Right renal cortex interstitium (tissue), 3 donors: ENCODE measurements around the gene SENP6. TPM values are rescaled to one million over a fixed set of nuclear protein-coding genes. Genes with fewer than 3 reads are reported as not detected.

Source experiments
- DNase-seq, 3 donors: peaks; one replicate each; pipeline ENCODE4 v3.0.0-alpha.2; 2013; ENCODE audit warnings: low read depth in 3 of 3, low spot score in 2 of 3
- polyA plus RNA-seq, 3 donors: library from polyadenylated mRNA; unstranded; fragments of 120-200 nt; gene quantifications; one replicate each; pipeline ENCODE4 v1.2.1, GENCODE V29; 2013; ENCODE audit not compliant: insufficient read length in 3 of 3

SENP6 gene
- polyA plus RNA-seq, 3 donors: 131 to 166 (median 145) TPM

DNA sequence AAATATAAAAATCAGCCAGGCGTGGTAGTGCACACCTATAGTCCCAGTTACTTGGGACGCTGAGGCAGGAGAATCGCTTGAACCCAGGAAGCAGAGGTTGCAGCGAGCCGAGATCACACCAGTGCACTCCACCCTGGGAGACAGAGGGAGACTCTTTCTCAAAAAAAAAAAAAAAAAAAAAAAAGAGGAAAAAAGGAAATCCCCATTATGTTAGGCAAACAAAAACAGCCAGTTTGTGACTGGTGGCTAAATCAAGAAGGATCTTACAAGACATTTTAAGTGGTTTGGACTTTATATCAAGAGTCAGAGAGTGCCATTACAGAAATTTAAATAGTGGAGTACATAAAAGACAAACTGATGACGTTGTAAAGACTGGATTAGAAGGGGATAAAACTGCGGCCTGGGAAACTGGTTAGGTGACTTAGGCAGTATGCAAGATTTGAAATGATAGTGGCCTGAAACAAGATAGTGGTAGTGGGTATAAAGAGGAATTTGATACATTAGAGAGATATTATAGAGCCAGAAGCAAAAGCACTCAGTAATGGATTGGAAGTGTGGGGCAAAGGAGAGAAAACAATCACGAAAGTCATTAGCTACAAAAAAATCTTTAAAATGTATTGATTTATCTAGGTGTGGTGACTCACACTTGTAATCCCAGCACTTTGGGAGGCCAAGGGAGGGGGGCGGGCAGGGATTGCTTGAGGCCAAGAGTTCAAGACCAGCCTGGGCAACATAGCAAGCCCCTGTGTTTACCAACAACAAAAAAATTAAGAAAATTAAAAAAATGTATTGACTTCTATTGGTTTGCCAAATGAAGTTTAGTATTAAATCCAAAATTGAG is 145.7 kb downstream of the SENP6 start:
- no peak for DNase-seq

DNA sequence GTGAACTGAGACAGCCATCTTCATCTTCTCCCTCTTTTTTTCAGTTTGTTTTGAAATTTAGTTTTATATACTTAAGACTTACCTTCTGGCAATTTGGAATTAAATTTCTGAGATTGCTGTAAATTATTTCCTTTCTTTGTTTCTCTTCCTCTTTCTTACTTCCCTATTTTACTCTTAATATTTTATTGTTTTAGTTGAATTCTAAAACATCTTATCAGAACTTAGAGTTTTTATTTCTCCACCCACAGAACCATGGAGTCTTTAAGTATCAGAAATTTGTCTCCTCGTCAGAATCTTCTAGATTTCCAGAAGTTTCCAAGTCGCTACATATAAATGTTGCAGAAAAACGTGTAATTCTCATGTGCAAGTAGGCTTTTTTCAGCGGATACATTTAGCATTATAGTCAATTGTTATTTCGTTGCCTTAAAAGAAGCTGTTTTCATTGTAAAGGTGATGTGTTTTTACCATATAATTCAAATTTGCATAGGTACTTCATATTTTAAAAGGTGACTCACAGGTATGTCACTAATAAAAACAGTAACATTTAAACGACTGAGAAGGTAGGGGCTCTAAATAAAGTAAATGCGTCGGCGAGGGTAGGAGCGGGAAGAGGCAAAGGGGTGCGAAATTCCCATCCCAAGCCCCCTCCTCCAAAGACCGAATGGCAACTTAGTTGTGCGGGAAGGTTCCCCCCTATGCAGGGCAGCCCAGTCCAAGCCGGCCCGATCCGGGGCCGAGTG is 146.5 kb downstream of the SENP6 start:
- DNase-seq: no peak

DNA sequence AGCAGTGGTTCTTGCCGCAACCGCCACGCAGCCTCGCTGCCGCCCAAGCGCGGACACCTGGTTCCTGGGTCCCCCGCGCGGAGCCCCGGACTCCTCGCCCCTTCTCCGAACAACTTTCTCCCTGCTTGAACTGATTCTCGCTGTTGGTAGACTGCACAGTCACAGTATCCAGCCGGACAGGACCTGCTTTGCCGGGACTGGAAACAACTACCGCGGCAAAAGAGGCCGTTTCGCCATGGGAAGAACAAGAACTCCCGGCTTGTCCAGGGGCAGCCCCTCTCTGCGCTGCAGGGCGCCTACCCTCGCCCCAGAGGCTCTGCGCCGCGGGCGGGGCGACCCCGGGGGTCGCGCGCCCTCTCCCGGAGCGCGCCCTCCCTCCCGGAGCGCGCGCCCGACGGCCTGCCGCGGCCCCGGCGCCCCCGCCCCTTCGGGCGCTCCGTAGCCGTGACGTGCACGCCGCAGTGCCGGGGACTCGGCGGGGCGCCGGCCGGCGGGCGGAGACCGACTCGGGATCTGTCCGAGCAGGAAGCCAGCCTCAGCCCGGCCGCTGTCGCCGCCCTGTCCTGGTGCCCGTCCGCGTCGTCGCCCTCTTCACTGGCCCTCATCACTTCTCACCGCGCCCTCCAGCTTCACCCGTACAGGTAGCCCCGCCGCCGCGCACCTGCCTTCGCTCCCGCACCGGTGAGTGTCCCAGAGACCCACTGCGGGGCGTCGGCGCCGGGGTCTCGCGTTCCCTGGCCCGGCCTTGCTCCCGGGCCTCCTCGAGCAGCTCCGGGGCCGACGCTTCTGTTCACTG is 147.3 kb downstream of the SENP6 start, which contains the start of gene MYO6:
Gene MYO6, plus strand, starts transcription at position 497 of the 796 bp plus-strand sequence. CDS start 68,309 bp downstream, outside the sequence.
- DNase-seq: no peak

DNA sequence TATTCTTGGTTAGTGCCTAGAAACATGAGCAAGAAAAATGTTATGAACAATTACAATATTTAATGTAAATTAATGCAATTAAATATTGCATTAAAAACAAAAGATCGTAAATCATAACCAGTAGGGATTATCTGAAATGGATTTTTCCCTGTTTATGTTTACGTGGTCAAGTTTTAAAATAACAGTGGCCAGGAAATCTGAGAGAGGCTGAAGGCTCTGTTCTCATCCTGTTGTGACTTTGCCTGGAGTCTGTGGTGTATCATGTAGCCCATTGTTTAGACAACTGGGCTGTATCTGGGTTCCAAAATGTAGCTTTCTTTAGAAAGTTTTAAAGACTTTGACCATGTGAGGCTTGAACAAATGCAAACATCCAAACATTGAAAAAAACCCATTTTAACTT is 149.8 kb downstream of the SENP6 start:
- DNase-seq: no peak

DNA sequence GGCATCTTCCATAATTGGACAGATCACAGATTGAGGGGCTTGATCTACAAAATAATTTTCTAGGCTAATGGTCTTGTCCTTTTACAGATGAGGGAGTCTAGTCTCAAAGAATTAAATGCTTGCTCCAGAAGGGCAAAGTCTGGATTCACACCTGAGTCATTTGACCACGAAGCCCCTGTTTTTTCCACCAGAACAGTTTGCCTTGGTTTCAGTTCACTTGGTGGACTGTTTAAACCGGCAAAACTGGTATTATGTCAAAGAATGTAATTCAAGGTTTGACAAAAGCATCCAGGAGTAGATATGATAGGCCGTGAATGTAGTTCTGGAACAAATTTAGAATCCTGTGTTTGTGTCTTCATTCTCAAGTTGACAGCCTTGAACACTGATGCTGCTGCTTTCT is 150.7 kb downstream of the SENP6 start:
- no peak for DNase-seq

DNA sequence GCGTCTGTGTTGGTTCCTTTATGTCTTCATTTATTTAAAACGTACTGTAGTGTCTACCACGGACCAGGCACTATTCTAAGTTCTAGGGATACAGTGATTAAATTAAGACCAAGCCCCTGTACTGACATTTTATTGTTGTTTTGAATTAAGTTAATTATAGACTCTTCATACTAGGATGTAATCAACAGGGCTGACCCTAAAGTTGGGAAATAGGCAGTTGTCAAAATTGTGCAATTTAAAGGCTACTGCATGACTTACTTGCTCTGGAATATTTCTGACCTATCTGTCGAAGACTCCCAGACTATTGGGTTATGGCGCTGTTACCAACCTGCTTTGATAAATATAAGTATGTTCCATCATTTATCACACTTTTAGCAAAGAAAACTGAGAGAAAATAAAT is 154.0 kb downstream of the SENP6 start:
- no peak for DNase-seq

DNA sequence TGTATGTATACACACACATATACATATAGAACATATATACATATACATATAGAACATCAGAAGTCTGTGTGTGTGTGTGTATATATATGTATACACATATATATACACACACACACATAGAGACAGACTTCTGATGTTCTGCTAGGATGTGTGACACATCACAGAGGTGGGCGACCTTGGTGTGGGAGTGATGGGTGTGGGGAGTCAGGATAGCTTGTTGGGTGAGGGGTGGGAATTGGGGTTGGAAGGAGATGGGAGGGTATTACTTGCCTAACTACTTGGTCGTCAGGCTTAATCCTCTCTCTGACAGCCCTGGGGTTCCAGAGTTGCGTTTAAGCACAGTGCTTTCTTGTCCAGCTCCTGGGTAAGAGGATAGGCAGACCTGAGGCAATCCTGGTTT is 155.6 kb downstream of the SENP6 start:
- no peak for DNase-seq

DNA sequence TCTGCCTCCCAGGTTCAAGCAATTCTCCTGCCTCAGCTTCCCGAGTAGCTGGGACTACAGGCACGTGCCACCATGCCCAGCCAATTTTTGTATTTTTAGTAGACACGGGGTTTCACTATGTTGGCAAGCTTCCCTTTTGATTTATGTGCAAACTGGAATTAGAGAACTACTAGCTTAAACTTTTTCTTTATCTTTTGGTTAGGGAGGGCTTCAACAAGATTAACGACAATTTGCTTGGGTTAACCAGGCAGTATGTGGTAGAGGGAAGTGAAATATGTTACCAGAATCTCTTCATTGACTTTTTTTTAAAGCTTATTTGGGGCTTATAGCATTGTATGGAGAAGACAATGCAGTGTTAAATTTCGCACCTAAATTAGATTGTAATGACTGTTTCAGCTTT is 156.4 kb downstream of the SENP6 start:
- DNase-seq: no peak

DNA sequence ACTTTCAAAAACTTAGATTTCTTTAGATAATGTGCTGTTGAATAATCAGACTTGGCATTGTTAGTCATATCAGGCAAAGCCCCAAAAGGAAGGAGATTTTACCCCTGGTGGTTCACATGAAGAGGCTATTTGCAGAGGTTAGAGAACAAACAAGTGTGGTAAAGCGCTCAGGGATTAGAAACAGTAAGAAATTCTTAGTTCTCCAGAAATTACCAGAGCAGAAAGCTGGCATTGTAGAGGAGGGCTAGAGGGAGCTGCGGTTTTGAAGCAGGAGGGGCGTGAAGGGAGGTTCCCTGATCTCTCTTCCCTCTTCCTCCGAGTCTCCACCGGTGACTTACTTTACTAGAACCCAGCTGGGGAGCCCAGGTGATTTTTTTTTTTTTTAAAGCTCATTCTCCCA is 157.5 kb downstream of the SENP6 start:
- DNase-seq: no peak

DNA sequence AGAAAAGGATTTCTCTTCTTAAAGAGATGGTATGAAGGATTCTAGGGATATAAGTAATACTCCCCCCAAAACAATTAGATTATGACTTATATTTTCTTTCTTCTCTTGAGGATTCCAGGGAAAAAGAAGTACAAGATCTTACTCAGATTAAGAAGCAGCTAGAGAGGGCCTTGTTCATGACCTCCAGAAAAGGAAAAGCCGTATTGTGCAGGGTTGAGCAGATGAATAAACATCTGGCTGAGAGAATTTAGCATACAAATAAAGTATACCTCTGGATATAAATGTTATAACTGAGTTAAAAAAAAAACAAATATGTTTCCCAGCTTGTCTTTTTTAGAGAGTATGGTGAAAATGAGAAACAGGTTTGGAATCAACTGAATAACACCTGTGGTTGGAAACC is 158.6 kb downstream of the SENP6 start:
- DNase-seq: no peak

DNA sequence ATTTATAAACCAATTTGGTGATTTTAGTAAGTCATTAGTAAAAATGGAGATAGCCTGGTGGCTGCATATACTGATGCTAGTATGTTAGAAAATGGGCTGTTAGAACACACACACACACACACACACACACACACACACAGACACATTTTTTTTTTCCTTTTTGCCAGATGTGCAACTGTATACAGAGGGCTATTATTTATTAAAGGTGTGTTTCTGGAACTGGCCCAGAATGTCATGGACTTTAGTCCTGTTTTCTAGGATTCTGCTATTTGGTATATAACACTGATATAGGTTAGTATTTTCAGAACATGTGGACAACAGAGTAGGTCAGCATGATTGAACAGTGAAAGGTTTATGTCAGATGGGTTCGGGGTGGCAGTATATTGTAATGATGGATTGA is 159.8 kb downstream of the SENP6 start:
- DNase-seq: no peak

DNA sequence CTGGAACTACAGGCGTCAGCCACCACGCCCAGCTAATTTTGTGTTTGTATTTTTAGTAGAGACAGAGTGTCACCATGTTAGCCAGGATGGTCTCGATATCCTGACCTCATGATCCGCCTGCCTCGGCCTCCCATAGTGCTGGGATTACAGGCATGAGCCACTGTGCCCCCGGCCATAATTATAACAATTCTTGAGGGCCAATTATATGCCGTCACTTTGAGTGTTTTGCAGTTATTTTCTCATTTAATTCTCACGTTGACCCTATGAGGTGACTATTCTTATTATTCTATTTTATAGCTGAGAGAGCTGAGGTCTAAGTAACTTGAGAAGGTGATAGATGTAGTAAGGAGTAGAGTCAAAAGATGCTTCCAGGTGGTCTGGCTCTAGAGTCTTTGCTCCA is 160.4 kb downstream of the SENP6 start:
- no peak for DNase-seq

DNA sequence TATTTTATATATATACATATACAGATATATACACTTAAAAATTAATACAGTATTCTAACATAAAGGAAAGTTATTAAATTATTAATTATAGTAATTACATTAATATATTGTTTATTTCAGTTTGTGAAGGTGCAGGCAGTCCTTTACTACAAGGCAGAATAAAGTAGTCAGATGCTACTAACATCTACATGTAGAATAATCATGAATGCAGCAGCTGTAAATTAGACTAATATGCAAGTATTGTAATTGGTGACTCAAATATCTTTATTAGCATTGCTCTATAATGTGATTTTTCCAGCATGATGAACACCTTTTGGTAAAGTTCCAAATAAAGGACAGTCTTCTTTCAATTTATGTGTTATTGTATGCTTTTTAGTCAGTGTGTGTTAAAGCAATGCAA is 164.7 kb downstream of the SENP6 start:
- DNase-seq: no peak

Other genes with a start within 250 kb of the SENP6 start
- 1 to 10 TPM; 2.5 to 3.6 (median 2.9) TPM for gene FILIP1, start 108.1 kb upstream of the SENP6 start, polyA plus RNA-seq
- gene MYO6, start 147.4 kb downstream of the SENP6 start, polyA plus RNA-seq: 100 to 1,000 TPM; 103 to 111 (median 106) TPM